SU-DHL-6 (cell line): ENCODE data around the gene NDUFS7.

Experiments
- H2AFZ ChIP-seq: fragments of 200-600 bp; sonication (generic); 2 replicates; pipeline ENCODE4 v1.6.1; 2014; ENCODE audit warnings: low read depth, mild to moderate bottlenecking, moderate library complexity, mixed read lengths, antibody characterized with exemption, low read length; ENCODE audit not compliant: severe bottlenecking
- H3F3A ChIP-seq: fragments of 200-600 bp; shearing (Covaris generic); 2 replicates; pipeline ENCODE4 v1.6.0; 2016; ENCODE audit warnings: antibody characterized with exemption, mild to moderate bottlenecking; ENCODE audit not compliant: insufficient read depth
- H3K27ac ChIP-seq: fragments of 200-600 bp; sonication (generic); 2 replicates; pipeline ENCODE4 v1.5.1; 2016; ENCODE audit warnings: low read depth, mild to moderate bottlenecking, low read length, moderate library complexity, mixed read lengths
- H3K27me3 ChIP-seq: fragments of 200-600 bp; sonication (generic), shearing (Covaris generic); 2 replicates; pipeline ENCODE4 v1.6.0; 2014; ENCODE audit warnings: mild to moderate bottlenecking, low read length
- H3K36me3 ChIP-seq: fragments of 200-600 bp; sonication (generic); 2 replicates; pipeline ENCODE4 v1.6.1; 2014; ENCODE audit warnings: mild to moderate bottlenecking, low read length, mixed read lengths
- H3K4me2 ChIP-seq: fragments of 300-600, 200-600 bp; shearing (Covaris generic), sonication (generic); 2 replicates; pipeline ENCODE4 v1.6.0; 2014; ENCODE audit warnings: low read length, low read depth, mild to moderate bottlenecking; ENCODE audit not compliant: poor library complexity, severe bottlenecking
- H3K4me3 ChIP-seq: fragments of 200-600 bp; sonication (generic); 2 replicates; pipeline ENCODE4 v1.5.1; 2014; ENCODE audit warnings: antibody characterized with exemption, low read length, mild to moderate bottlenecking, mixed read lengths; ENCODE audit not compliant: insufficient read depth, poor library complexity, severe bottlenecking
- H3K79me2 ChIP-seq: fragments of 200-600 bp; sonication (generic); 2 replicates; pipeline ENCODE4 v1.6.1; 2014; ENCODE audit warnings: mild to moderate bottlenecking, low read length, moderate library complexity; ENCODE audit not compliant: insufficient read depth
- H3K9ac ChIP-seq: fragments of 200-600 bp; sonication (generic); 2 replicates; pipeline ENCODE4 v1.7.0; 2014; ENCODE audit warnings: mild to moderate bottlenecking, low read length
- H3K9me2 ChIP-seq: fragments of 200-600 bp; sonication (generic); replicated peaks from 2 replicates; pipeline ENCODE4 v1.6.1; 2014; ENCODE audit warnings: low read length; ENCODE audit not compliant: insufficient read depth
- H3K9me3 ChIP-seq: fragments of 200-600 bp; sonication (generic); 2 replicates; pipeline ENCODE4 v1.6.1; 2014; ENCODE audit warnings: low read length, mixed read lengths; ENCODE audit not compliant: insufficient read depth
- H4K20me1 ChIP-seq: fragments of 200-600 bp; sonication (generic); 2 replicates; pipeline ENCODE4 v1.6.1; 2014; ENCODE audit warnings: low read depth, mild to moderate bottlenecking, antibody characterized with exemption, low read length, moderate library complexity, mixed read lengths
- CTCF ChIP-seq: fragments of 200-600 bp; sonication (generic); IDR thresholded peaks from one replicate; pipeline ENCODE4 v1.5.1; 2017; ENCODE audit warnings: antibody characterized with exemption, mild to moderate bottlenecking, low read length, moderate library complexity; ENCODE audit not compliant: insufficient read depth, poor library complexity, severe bottlenecking
- EZH2phosphoT487 ChIP-seq: fragments of 200-600 bp; sonication (generic), shearing (Covaris generic); conservative IDR thresholded peaks from 2 replicates; pipeline ENCODE4 v1.6.1; 2018; ENCODE audit warnings: mild to moderate bottlenecking, antibody characterized with exemption, low read length, moderate library complexity, mixed read lengths

Gene NDUFS7

GRCh38 chr19:1408300-1409203 is 24.8 kb downstream of the NDUFS7 start:
- peak overlapping the region; percentile 100 for H3K9ac ChIP-seq
- H3K27me3 ChIP-seq: no peaks in the 10 kb centered on the region
- H3K79me2 ChIP-seq: peaks cover 58% of the 10 kb centered on the region
- H4K20me1 ChIP-seq: peaks cover 21% of the 10 kb centered on the region; the same call in 1 of the 2 replicates
- no peak overlapping the region for H2AFZ ChIP-seq
- H3K9me2 ChIP-seq: no peaks in the 10 kb centered on the region
- H3K4me3 ChIP-seq: peak overlapping the region; percentile 93
- H3K9me3 ChIP-seq: no peaks in the 10 kb centered on the region
- H3K36me3 ChIP-seq: 0 out of 2 replicates have a peak, but pooled peaks cover 2% of the 10 kb centered on the region
- H3F3A ChIP-seq: 0 out of 2 replicates have a peak, but pooled peaks cover 6% of the 10 kb centered on the region
- TF ChIP-seq EZH2phosphoT487: no peak
- no peak for TF ChIP-seq CTCF
- peak overlapping the region; percentile 87 for H3K27ac ChIP-seq
- peak overlapping the region; percentile 79 for H3K4me2 ChIP-seq

GRCh38 chr19:1409204-1410005 is 25.7 kb downstream of the NDUFS7 start:
- peak overlapping the region; percentile 93 for H3K4me3 ChIP-seq
- H2AFZ ChIP-seq: no peak overlapping the region
- H4K20me1 ChIP-seq: peaks cover 21% of the 10 kb centered on the region; the same call in 1 of the 2 replicates
- 0 out of 2 replicates have a peak, but pooled peaks cover 3% of the 10 kb centered on the region for H3K36me3 ChIP-seq
- no peak overlapping the region for H3K27ac ChIP-seq
- peak overlapping the region; percentile 100 for H3K9ac ChIP-seq
- no peaks in the 10 kb centered on the region for H3K9me3 ChIP-seq
- H3K9me2 ChIP-seq: no peaks in the 10 kb centered on the region
- TF ChIP-seq EZH2phosphoT487: no peak
- no peak for TF ChIP-seq CTCF
- no peaks in the 10 kb centered on the region for H3K27me3 ChIP-seq
- H3F3A ChIP-seq: 0 out of 2 replicates have a peak, but pooled peaks cover 6% of the 10 kb centered on the region
- H3K4me2 ChIP-seq: peak overlapping the region; percentile 79
- peaks cover 67% of the 10 kb centered on the region for H3K79me2 ChIP-seq

- H3K36me3 ChIP-seq: 0 out of 2 replicates have a peak, but pooled peaks cover 3% of the 10 kb centered on the region
- H3K27me3 ChIP-seq: no peaks in the 10 kb centered on the region
- no peak overlapping the region for H3K27ac ChIP-seq
- no peaks in the 10 kb centered on the region for H3K9me2 ChIP-seq
- H3K4me2 ChIP-seq: peak overlapping the region; percentile 79
- no peak overlapping the region for H2AFZ ChIP-seq
- H3K79me2 ChIP-seq: peaks cover 76% of the 10 kb centered on the region
- H3K9me3 ChIP-seq: no peaks in the 10 kb centered on the region
- H3K9ac ChIP-seq: peak overlapping the region; percentile 100
- H3F3A ChIP-seq: 0 out of 2 replicates have a peak, but pooled peaks cover 6% of the 10 kb centered on the region
- no peak for TF ChIP-seq EZH2phosphoT487
- no peak for TF ChIP-seq CTCF
- peak overlapping the region; percentile 93 for H3K4me3 ChIP-seq
- peaks cover 27% of the 10 kb centered on the region; the same call in 1 of the 2 replicates for H4K20me1 ChIP-seq
Measured at GRCh38 chr19:1410136-1410786, 26.6 kb downstream of the NDUFS7 start.
